GM19324 (cell line): ENCODE data around the gene LGSN.
"Not testable (repeated sequence)": the region's sequence is repeated elsewhere in the genome, so short reads cannot be mapped to it uniquely, and the experiment has no call there.

Experiments
- ATAC-seq: cut with Tn5 transposase; IDR thresholded peaks from one replicate; pipeline ENCODE4 v1.9.1; 2021; ENCODE audit warnings: mild to moderate bottlenecking, moderate library complexity; ENCODE audit not compliant: unreplicated experiment, low FRiP score

LGSN gene

DNA sequence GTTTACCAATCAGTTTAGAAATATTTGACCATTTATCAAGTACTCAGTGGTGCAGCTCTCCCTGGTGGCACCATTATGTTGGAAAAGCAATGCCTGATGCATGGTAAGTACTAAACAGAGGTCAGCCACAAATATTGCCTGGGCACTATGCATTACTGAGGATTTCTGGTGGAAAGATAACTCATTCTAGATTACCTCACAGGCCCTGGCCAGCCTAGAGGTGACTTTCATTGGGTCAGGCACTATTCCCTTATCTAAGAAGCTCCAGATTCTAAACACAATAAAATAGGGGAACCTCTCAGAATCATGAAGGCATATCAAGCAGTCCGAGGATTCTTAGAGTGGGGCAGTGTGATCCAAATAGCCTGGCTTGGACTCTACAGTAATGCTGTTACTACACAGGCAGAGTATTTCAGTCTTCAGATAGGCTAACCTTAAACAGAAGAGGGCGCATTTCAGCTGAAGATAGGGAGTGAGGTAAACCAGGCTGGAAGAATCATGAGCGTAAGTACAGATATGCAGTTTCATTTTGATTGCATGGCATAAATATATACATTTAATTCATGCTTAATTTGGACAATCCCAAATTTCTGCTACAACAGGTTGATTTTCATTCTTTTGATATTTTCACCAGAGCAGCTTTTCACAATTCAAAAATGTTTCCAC lies 12.1 kb downstream of the LGSN start:
- ATAC-seq = peak; percentile 74

DNA sequence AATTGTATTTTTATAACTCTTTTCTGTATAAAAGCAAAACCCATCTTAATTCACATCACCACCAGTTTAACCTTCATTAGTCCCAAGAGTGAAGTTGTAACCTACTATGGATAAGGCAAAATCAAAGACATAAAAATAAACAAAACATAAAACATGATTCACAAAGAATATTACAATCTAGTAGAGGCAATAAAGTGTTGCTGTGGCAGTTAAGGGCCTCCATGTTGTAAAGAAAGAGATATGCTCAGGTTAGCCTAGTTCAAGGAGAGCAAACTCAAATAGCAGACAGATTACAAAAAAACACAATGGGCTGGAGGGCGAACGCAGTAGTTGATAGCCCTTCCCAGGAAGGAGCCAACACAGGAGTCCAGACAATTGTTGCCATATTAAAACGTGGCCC lies 13.4 kb downstream of the LGSN start:
- no peak for ATAC-seq

DNA sequence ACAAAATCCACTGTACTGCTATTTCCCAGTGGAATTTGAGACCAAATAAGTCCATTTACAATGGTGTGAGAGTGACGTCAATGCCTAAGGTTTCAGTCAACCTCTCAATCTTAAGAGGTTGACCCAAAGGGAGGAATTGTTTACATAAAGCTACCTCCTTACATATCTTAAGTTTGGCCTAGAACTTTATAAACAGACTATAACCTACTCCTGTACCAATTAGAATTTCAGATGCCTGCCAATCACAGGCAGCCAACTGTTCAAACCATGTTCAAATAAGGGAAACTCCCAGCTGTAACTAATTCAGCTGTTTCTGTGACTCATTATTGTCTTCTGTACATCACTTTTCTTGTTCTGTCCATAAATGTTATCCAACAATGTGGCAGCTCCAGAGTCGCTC lies 14.5 kb downstream of the LGSN start:
- no peak for ATAC-seq

DNA sequence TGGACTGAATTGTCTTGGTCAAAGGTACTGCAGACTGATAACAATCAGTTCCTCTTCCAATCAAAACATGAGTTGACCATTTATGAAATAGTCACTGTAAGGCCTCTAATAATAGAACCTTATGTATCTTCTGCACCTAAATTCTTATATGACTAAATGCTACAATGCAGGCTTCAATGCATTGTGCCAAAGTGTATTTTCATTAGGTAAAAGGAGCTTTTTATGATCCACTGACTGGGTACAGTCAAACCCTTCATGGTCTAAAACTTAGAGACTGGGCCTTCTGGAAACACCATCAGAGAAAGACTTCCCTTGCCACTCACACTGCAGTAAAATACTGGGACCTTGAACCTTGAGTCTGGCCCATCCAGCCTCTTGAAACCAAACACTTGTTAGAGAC lies 16.3 kb downstream of the LGSN start:
- ATAC-seq = no peak

DNA sequence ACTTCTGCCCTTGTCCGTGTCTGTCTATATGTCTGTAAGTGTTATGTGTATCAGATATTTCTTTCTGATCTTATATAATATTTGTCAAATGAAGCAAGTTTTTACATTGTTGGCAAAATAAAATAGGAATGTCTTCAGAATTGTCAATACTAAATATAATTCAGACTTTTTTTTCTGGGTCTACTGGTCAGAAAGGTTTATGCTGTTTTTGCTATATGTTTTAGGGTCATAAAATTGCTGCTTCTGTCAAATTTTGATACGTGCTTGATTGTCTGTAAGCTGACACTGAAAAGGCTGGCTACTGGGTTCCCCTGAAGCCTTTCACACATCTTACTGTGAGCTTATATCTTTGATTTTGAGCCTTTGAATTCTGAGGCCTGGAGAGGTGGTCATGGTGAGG lies 20.1 kb downstream of the LGSN start:
- ATAC-seq = no peak

DNA sequence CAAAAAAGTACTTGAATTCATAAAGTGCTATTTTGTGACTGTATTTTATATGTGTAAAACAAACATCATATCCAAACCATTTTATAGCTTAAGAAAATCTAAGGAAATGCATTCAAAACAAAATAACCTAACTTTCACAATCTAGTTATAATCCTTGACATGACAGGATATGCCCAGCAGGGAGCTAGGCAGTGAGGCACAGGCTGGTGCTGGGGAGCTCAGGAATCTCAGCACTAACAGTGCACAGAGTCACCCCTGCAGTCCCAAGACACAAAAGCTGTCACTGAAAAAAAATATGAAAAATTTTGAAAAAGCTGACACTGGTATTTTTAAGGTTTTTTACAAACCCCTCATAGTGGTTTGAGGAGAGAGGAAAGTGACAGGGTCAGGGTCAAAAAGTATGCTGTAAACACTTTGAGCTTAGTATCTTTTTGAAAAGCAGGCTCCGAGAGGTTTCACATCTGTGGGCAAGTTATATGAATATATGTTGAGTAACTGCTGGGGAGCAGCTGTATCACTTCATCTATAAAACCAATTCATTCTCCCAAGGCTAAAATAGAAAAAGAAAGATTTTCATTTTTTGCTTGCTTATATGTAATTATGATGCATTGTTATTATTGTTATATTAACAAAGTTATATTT lies 24.1 kb downstream of the LGSN start:
- no peak for ATAC-seq

DNA sequence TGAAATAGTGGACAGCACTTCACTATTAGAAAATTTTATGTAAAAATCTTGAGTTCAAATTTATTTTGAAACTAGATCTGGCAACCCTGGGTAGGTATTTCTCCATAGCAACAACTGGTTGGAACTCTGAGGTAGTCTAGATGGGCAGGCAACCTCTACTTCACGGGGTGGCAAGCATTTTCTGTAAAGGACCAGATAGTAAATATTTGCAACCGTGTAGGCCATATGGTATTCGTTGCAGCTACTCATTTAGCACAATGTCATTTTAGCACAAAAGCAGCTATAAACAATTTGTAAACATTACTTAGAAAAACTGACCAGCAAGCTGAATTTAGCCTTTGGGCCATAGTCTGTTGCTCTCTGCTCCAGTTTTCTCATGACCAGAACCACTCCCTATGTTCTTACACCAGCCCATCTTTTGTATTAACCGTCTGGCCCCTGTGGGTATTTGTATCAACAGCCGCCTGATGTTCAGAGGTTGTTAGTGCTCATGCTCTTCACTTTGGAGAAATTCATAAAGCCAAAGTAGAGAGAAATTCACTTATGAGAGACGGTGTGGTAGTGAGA lies 29.2 kb downstream of the LGSN start:
- ATAC-seq = no peak

DNA sequence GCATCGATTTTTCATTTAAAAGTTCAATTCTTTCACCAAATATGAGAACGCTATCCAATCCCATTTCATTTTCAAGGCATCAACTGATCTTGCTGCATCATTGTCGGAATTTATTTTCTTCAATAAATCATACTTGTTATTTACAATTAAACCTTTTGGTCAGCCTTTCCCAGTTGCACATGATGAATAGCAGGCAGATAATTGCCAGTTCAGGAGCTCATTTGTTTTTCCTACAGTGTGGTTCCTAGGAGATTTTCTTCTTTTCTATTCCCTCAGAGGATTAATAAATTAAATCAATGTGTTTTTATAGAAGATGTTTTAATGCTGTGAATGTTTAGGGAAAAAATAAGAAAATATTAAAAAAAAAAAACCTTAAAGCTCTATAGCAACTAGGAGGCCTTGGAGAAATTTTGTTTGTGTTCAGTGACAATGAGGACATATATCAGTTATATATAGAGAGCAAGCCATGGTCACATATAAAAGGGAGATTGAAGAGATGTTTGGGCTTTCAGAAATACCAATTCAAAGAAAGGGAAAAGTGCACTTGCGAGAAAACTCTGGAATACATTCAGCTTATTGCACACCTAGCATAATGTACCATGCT lies 30.4 kb downstream of the LGSN start:
- ATAC-seq = no peak

DNA sequence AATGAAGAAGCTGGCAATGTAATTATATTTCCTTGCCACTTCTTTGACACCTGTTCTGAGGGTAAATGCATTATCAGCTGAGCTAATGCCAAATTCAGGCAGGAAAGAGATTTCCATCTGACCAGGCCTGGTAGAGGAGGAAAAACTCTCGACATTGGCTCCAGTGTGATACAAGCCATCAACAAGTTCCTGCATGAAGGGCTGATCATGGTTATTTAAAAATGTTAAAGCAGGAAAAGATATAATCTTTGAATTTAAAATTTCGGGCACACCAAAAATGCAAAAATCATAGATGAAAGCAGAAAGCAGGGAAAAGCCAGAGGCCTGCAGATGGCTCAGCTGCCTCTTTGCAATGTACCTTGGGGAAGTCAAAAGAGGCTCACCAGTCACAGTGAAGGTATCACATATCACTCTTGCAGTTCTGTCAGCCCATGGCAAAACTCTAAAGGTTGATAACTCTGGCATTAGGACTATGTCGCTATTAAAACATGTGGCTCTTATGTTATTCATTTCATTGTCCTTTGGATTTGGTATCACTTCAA lies 39.1 kb downstream of the LGSN start:
- no peak for ATAC-seq

DNA sequence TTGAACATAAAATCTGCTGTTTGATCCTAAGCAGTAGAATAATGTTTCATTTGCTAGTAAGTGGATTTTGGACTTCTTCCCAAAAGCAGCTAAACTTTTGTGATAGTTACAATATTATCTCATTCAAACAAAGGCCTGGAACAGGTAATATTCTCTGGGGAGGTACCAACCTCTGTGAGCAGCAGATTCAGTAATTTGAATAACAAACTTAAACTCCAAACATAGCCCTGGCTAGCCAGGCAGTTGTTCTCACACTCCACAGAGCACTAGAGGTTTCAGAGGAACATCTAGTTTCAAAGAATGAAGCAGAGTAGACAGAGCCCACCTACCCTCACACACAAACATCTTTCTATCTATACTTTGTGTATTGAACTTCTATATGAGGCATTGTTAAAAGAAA lies 40.9 kb downstream of the LGSN start:
- ATAC-seq = peak; percentile 76

DNA sequence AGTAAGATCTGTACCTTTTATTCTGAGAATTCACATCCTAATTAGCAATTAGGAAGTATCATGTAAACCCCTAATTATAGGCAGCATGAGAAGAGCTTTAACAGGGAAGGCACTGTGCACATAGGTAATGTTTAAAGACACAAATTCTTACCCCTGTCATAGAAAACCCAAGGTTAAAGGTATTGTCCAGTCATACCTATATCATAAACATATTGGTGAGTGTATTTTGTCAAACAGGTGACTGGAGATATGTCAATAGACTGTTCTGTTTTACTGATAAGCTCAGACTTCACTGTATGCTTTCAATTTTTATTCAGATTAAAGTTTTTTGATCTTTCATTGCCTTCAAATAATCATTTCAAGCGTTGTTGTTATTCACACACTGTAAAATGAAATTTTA lies 43.8 kb downstream of the LGSN start:
- no peak for ATAC-seq

DNA sequence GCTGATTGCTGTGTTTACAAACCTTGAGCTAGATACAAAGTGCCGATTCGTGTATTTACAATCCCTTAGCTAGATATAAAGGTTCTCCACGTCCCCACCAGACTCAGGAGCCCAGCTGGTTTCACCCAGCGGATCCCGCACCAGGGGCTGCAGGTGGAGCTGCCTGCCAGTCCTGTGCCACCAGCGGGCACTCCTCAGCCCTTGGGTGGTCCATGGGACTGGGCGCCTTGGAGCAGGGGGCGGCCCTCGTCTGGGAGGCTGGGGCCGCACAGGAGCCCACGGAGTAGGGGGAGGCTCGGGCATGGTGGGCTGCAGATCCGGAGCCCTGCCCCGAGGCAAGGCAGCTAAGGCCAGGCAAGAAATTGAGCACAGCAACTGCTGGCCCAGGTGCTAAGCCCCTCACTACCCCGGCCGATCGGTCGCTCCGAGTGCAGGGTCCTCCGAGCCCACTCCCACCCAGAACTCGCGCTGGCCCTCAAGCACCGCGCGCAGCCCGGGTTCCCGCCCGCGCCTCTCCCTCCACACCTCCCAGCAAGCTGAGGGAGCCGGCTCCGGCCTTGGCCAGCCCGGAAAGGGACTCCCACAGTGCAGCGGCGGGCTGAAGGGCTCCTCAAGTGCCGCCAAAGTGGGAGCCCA lies 44.9 kb downstream of the LGSN start:
- not testable (repeated sequence) for ATAC-seq

DNA sequence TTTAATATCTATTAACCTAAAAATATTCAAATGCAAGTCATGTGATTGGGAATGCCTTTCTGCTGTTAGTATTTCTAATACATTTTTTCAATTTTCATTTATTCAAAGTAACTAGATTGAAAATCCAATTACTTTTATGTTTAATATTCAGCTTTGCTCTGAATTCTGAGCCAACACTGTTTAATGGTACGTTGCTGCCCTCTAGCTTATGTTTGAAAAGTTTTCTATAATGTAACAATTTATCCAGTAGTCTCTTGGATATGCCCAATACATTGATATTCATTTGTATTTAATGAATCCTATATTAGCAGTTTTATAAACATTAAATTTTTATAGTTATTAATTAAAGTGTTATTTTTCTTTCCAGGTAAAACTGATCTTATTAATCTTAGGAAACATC lies 47.4 kb downstream of the LGSN start:
- ATAC-seq = no peak

DNA sequence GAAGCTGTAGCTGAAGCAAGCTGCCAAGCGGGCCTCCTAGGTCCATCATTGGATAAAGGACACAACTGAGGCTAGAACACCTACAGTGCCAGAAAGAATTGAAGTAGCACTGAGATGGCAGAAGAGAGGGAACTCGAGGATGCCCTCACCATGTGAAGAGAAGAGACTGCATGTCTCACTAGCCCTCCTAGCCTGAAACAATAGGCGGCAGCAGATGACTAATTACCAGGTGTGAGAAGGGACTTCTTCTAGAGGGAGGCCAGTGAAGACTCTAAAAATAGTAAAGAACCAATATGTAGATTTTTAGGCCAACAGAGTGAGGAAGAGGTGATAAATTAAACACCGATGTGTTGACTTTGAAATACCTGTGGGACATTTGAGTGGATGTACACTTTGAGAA lies 50.3 kb downstream of the LGSN start:
- peak; percentile 76 for ATAC-seq

DNA sequence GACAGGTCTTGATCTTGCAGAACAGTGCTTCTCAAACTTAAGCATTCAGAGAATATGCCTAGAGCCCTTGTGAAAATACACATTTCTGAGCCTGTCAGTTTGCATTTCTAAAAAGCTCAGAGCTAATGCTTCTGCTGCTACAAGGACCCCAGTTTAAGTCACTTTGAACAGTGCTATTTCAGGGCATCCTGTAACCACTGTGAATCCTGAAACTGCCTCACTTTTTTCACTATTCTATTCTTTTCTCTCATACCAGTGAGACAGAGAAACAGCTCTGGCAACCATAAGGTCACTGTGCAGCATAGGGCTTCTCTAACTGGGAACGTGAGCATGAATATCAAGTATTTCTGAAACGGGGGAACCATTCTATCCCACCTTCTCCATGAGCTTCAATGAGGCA lies 51.2 kb downstream of the LGSN start:
- ATAC-seq = peak; percentile 90

DNA sequence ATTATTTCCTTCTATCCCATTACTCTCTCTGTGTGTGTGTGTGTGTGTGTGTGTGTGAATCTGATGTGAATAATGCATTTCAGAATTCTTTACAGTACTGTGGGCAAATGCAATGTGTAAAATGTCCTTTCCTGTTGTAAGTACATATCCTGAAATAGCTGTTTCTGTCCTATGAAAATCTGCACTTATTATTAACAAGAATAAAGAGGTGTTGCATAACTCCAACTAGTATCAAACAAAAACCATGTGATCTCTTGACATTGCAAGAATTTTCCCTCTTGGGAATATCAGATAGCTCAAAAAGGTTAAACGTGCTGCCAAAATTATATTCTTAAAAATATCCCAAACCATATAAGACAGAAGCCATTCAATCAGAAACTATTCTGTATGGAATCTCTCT lies 52.0 kb downstream of the LGSN start:
- no peak for ATAC-seq

DNA sequence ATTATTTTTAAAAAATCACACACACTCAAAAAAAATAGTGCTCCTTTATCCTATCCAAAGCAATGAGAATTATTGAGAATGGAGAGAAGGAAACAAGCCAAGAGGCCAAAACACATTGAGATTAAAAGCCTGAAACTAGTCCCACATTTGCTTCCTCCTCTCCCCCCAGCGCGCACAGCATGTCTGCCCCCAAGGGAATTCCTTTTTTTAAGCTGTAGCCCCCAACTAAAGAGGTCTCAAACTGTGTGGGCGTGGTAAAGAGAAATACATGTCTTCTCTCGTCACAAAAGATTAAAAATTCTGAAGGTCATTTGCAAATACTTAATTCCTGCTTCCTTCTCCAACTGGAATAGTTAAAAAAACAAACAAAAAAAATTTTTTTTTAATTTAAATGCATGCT lies 52.7 kb downstream of the LGSN start:
- ATAC-seq = no peak

DNA sequence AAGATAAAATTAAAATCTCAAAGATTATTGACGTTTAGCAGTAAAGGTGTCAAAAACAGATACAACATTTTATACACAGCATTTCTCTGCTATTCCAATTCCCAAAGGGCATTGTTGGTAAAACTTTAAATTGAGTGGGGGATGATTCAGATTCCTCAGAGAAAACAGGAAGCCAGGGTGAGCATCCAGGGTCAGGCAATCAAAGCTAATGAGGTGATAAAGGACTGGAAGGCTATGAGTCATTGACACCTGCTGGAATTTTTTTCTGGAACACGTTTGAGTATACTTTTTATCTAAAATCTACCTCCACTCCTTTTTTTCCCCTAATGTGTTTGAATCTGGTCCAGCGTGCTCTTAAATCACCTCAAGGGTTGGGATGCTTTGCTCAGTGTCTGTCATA lies 56.3 kb downstream of the LGSN start:
- ATAC-seq = no peak

DNA sequence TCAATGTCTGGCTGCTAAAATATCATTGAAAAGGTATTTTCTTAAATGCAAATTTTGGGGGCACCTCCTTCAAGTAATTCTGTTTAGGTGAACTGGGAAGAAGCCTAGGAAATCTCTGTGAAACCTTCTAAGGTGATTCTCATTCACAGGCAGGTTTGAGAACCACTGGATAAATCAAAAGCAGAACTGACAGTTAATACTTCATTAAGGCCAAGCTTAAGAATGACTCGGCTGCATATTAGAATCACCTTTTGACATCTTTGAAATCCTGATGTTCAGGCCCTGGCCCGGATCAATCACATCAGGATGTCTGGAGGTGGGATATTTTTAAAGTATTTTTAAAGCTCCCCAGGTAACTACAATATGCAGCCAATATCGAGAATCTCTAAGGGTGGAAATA lies 58.0 kb downstream of the LGSN start:
- ATAC-seq = peak; percentile 77

DNA sequence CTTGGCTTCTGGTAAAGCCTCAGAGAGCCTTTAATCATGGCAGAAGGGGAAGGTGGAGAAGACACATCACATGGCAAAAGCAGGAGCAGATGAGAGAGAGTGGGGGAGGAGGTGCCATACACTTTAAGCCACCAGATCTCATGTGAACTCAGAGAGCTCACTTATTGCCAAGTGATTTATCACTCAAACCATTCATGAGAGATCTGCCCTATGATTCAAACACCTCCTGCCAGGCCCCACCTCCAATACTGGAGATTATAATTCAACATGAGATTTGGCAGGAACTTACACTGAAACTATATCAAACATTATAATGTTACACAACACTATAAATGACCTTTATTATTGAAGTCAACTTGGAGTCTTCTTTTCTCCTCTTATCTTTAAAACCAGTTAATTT lies 60.6 kb downstream of the LGSN start:
- no peak for ATAC-seq

DNA sequence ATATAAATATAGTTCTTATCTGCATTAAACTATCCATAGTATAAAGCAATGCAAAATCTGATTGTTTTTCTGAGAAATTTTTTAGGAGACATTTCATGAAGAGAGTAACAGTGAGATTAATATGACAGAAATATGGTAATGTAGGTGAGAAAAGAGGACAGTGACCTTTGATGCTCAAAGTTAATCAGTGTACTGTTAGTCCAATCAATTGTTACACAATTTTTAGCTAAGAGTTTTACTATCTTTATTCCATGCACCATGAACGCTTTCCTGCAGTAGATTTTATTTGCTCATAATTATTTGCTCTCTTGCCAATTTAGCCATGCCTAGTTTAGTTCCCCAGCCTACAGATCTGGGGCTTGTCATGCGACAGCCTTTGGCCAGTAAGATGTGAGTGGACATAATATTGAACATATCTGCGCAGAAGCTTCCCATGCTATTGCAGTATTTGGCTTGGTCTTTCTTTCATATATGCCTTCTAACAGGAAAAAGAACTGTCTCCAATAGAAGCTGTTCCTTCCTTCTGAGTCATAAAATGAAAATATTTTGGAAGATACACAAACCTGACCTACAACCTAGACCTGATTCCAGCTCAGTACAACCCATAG lies 69.8 kb downstream of the LGSN start:
- ATAC-seq = no peak
